ENCODE results near the gene ERGIC3.

The ERGIC3 gene

DNA sequence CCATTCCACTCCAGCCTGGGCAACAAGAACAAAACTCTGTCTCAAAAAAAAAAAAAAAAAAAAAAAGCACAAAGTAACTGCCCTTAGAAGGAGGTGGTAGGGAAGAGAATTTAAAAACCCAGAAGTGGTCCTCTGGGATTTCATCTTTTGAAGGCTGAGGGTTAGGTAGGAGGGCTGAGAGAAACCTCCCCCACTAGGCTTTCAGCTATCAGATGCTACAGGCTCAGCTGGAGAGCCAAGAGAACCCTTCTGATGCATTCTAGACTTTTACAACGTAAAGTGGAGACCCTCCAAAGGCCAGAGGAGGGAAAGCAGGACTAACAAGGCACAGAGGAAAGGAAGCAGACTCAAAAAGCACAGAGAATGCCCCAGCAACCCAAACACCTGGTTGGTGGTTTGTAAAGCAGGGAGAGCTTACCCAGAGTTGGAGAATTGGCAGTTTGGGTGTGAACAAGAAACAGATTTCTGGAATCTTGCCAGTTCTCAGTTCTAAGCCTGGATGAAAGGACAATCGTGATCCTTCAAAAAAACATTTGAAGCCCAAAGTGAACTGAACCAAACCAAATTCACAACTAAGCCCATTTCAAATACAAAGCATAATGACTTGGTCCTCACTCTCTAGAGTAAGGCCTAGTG lies 50.6 kb downstream of the ERGIC3 start:
- H3K4me3 ChIP-seq (ENCODE audit: low read depth, low read length), result no peak overlapping the region
- in situ Hi-C loops (cut with HindIII; ENCODE audit: low sequenced_read_pairs), result no loop called here
- DNase-seq (ENCODE audit: low read depth, low spot score), result no peak
- no peak for TF ChIP-seq CTCF (IDR thresholded peaks at IDR 0.05; ENCODE audit: low read depth, low read length)

DNA sequence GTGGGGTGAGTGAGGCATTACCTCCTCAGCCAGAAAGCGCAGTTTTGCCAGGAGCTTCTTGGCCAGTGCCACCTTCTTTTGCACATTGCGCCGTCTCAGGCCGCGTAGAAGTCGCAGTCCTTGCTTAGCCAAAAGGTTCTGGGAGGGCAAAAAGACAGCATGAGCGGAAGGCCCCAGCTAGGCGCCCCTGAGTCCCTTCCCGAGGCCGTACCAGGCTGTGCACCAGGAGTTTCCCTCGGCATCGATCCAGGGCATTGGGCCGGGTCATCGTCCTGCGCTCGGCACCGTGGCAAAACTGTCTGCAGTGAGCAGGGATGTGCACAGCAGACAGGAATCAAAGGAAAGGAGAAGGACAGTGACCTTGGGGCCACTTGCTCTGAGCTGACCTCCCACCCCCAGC lies 53.6 kb downstream of the ERGIC3 start:
- in situ Hi-C loops (cut with HindIII; ENCODE audit: low sequenced_read_pairs), result no loop called here
- no peak for DNase-seq (ENCODE audit: low read depth, low spot score)
- no peak overlapping the region for H3K4me3 ChIP-seq (ENCODE audit: low read depth, low read length)
- no peak for TF ChIP-seq CTCF (IDR thresholded peaks at IDR 0.05; ENCODE audit: low read depth, low read length)

GRCh38 chr20:35595901-35596300 lies 54.0 kb downstream of the ERGIC3 start:
- in situ Hi-C loops (cut with HindIII; ENCODE audit: low sequenced_read_pairs), result no loop called here
- DNase-seq (ENCODE audit: low read depth, low spot score), result no peak

DNA sequence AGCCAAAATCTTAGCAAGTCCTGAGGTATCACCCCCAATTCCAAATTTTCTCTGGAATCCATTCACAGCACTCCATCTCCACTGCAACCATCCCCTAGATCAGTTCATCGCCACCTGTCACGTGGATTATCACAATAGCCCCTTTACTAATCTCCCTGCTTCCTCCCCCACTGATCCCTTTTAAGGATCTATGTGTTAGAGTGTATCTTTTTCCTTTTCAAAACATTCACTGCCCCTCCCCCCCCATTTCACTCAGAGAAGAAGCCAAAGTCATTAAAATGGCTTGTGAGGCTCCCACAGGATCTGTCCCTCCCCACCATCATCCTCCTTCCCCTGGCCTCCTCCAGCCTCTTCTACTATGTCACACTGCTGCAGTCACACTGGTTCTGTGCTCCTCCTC lies 55.3 kb downstream of the ERGIC3 start:
- in situ Hi-C loops (cut with HindIII; ENCODE audit: low sequenced_read_pairs), result no loop called here

More at GRCh38 chr20:35595901-35596300, 54.0 kb downstream of the ERGIC3 start:
- no peak for TF ChIP-seq CTCF (IDR thresholded peaks at IDR 0.05; ENCODE audit: low read depth, low read length)
- no peak overlapping the region for H3K4me3 ChIP-seq (ENCODE audit: low read depth, low read length)

GRCh38 chr20:35598476-35598875 lies 56.6 kb downstream of the ERGIC3 start:
- no peak for DNase-seq (ENCODE audit: low read depth, low spot score)
- no peak for TF ChIP-seq CTCF (IDR thresholded peaks at IDR 0.05; ENCODE audit: low read depth, low read length)
- no peak overlapping the region for H3K4me3 ChIP-seq (ENCODE audit: low read depth, low read length)
- in situ Hi-C loops (cut with HindIII; ENCODE audit: low sequenced_read_pairs), result no loop called here

More for the DNA sequence above, 55.3 kb downstream of the ERGIC3 start:
- TF ChIP-seq CTCF (IDR thresholded peaks at IDR 0.05; ENCODE audit: low read depth, low read length), result no peak
- no peak overlapping the region for H3K4me3 ChIP-seq (ENCODE audit: low read depth, low read length)
- no peak for DNase-seq (ENCODE audit: low read depth, low spot score)

DNA sequence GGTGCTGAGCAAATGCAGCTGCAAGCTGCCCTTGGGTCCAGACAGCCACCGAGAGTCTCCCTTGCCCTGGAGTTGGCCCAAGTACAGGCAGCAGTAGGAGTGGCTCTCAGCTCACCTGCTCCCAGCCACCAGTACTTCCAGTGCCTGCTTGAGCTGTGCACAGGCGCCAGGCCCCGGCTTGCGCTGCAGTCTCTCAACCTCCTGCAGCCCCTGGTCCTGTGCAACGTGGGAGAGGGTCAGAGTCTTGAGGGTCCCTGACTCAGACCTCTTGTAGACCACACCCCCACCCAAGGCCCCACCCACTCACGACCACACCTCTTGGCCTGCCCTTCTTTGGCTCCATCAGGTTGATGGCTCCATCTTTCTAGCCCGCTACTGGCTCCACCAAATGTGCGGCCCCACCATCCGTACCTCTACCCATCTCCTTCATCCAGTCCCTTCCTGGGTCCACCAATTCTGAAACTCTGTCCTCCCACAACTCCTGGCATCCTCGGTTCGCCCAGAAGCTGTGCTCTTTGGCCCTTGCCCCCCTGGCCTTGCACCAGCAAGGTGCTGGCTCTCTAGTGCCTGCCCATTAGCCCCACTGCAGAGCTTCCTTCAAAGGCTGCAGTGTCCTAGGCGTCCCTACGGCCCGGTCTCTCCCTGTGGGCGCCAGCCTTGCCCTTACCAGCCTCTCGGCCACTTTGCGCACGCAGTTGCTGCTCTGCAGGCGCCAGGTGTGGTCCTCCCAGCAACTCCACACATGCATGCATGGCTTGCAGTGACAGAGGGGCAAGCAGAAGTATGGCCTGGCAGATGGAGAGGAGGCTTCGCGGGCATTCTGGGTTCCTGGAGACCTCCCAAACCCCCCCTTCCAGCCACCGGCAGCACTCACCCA lies 57.3 kb downstream of the ERGIC3 start:
- DNase-seq (ENCODE audit: low read depth, low spot score), result no peak
- no peak for TF ChIP-seq CTCF (IDR thresholded peaks at IDR 0.05; ENCODE audit: low read depth, low read length)
- no peak overlapping the region for H3K4me3 ChIP-seq (ENCODE audit: low read depth, low read length)
- in situ Hi-C loops (cut with HindIII; ENCODE audit: low sequenced_read_pairs), result no loop called here
